Fibroblast of lung (primary cell): Measurements from ENCODE around the gene CDC34. TPM values are rescaled to one million over a fixed set of nuclear protein-coding genes. Genes with fewer than 3 reads are reported as not detected.

Experiments used
- DNase-seq, 2 donors: peaks; one replicate each; pipeline versions ENCODE4 v3.0.0 to v3.0.0-alpha.2; 2010; ENCODE audit warnings: low read depth in 2 of 2
- H2AFZ ChIP-seq: 2 replicates; pipeline ENCODE4 v1.5.1; 2012; ENCODE audit warnings: low read length, control low read depth, inconsistent platforms
- H3K27ac ChIP-seq: 2 replicates; pipeline ENCODE4 v1.5.1; 2011; ENCODE audit warnings: low read length, control low read depth; ENCODE audit not compliant: insufficient read depth
- H3K27me3 ChIP-seq: 2 replicates; pipeline ENCODE4 v1.5.1; 2011; ENCODE audit warnings: mild to moderate bottlenecking, low read length; ENCODE audit not compliant: control insufficient read depth, insufficient read depth
- H3K36me3 ChIP-seq: 2 replicates; pipeline ENCODE4 v1.5.1; 2011; ENCODE audit warnings: low read length; ENCODE audit not compliant: control insufficient read depth, insufficient read depth
- H3K4me1 ChIP-seq: 2 replicates; pipeline ENCODE4 v1.5.1; 2011; ENCODE audit warnings: low read length; ENCODE audit not compliant: control insufficient read depth, insufficient read depth; ENCODE audit errors: extremely low read depth
- H3K4me2 ChIP-seq: 2 replicates; pipeline ENCODE4 v1.5.1; 2011; ENCODE audit warnings: low read length, control low read depth; ENCODE audit not compliant: insufficient read depth; ENCODE audit errors: extremely low read depth
- H3K4me3 ChIP-seq, 4 experiments: fragments of 200-600 bp in 1 of 4; sonication (generic) in 1 of 4; replicated peaks in 1 of 4; 2 replicates each; pipeline ENCODE4 v1.5.1; 2011 to 2016; ENCODE audit warnings: low read length in 4 of 4, low read depth in 3 of 4, mild to moderate bottlenecking in 3 of 4, control low read depth in 2 of 4, inconsistent platforms in 1 of 4, mixed read lengths in 1 of 4; ENCODE audit not compliant: insufficient read depth in 1 of 4; ENCODE audit errors: control extremely low read depth in 1 of 4
- H3K79me2 ChIP-seq: 2 replicates; pipeline ENCODE4 v1.5.1; 2012; ENCODE audit warnings: mild to moderate bottlenecking, low read length, inconsistent platforms; ENCODE audit not compliant: control insufficient read depth, insufficient read depth
- H3K9ac ChIP-seq: 2 replicates; pipeline ENCODE4 v1.5.1; 2011; ENCODE audit warnings: mild to moderate bottlenecking, low read length, control low read depth; ENCODE audit not compliant: insufficient read depth
- H3K9me3 ChIP-seq: 2 replicates; pipeline ENCODE4 v1.5.1; 2012; ENCODE audit warnings: low read depth, low read length; ENCODE audit not compliant: control insufficient read depth, insufficient read depth
- H4K20me1 ChIP-seq: 2 replicates; pipeline ENCODE4 v1.5.1; 2011; ENCODE audit warnings: low read length; ENCODE audit not compliant: control insufficient read depth, insufficient read depth; ENCODE audit errors: extremely low read depth
- EZH2 ChIP-seq: IDR thresholded peaks from 2 replicates; pipeline ENCODE4 v1.5.1; 2012; ENCODE audit warnings: low read length, control low read depth, mild to moderate bottlenecking; ENCODE audit errors: missing control alignments
- polyA plus RNA-seq, 2 donors: library from polyadenylated mRNA; depleted of rRNA in 1 of 2; stranded (reverse) in 1 of 2; unstranded in 1 of 2; fragments of >200 nt; gene quantifications; 2 replicates each; pipeline ENCODE4 v1.2.1, GENCODE V29; 2011 to 2012; ENCODE audit warnings: missing spikeins in 1 of 2
- total RNA-seq: library from RNA; depleted of rRNA; stranded (reverse); fragments of >200 nt; gene quantifications from 2 replicates; pipeline ENCODE4 v1.2.1, GENCODE V29; 2014
- TF ChIP-seq, protein P1 (sequence below), 2 donors: IDR thresholded peaks in 1 of 2; conservative IDR thresholded peaks in 1 of 2; 1 replicate in 1 of 2; 2 replicates in 1 of 2; pipeline ENCODE4 v1.5.1; 2011 to 2012; ENCODE audit warnings: low read length in 2 of 2, control low read depth in 1 of 2, inconsistent platforms in 1 of 2, low read depth in 1 of 2, mild to moderate bottlenecking in 1 of 2

CDC34 gene
- total and polyA plus RNA-seq, 2 donors (not counting 1 experiment from before 2014, with no cell fraction given) = 23.3 to 72.5 TPM

DNA sequence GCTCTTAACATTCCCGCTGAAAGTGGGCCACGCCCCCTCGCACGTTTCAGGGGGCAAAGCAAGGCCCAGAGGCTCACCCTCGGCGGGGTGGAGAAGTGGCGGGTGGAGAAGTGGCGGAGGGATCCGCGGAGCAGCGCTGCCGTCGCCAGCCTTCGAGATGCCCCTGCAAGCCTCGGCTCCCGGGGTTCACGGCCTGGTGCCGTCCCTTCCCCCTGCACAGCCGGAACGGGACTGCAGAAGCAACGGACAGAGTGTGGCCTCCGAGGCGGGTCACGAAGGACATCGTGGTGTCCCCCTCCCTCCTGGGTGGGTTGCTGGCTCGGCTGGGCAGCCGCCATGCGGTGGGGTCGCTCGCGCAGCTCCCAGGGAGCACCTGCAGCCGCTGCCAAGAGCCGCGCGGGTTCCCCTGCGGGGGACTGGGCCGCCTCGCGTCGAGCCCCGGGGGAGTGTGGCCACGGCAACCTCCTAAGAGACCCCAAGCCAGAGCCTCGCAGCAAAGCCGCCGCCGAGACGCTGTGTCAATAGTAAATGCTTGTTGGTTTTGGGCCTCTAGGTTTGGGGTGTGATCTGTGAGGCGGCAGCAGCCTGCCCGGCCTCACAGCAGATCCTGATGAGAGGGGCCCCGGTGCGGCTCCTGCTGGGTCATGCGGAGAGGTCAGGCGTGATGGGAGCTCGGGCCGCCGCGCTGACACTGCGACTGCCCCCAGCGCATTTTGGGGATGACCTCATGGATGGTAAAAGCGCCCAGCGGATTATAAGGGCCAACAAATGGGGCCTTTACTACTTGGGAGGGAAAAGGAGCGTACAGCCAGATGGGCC lies 18.8 kb upstream of the CDC34 start:
- H3K79me2 ChIP-seq = peaks cover 8% of the 10 kb centered on the region
- H3K9ac ChIP-seq = no peak overlapping the region
- DNase-seq = no peak
- peaks cover 5% of the 10 kb centered on the region for H3K4me1 ChIP-seq
- TF ChIP-seq, protein P1, sequence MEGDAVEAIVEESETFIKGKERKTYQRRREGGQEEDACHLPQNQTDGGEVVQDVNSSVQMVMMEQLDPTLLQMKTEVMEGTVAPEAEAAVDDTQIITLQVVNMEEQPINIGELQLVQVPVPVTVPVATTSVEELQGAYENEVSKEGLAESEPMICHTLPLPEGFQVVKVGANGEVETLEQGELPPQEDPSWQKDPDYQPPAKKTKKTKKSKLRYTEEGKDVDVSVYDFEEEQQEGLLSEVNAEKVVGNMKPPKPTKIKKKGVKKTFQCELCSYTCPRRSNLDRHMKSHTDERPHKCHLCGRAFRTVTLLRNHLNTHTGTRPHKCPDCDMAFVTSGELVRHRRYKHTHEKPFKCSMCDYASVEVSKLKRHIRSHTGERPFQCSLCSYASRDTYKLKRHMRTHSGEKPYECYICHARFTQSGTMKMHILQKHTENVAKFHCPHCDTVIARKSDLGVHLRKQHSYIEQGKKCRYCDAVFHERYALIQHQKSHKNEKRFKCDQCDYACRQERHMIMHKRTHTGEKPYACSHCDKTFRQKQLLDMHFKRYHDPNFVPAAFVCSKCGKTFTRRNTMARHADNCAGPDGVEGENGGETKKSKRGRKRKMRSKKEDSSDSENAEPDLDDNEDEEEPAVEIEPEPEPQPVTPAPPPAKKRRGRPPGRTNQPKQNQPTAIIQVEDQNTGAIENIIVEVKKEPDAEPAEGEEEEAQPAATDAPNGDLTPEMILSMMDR (conservative IDR thresholded peaks at IDR 0.05 in 1 of 2, IDR thresholded peaks at IDR 0.05 in 1 of 2; ENCODE audit: low read depth in 1 of 2, low read length in 2 of 2) = no peak
- no peak for TF ChIP-seq EZH2
- no peaks in the 10 kb centered on the region for H3K27me3 ChIP-seq
- H4K20me1 ChIP-seq = no peaks in the 10 kb centered on the region
- H3K4me3 ChIP-seq = no peak overlapping the region
- H3K27ac ChIP-seq = no peak overlapping the region
- H3K36me3 ChIP-seq = peaks cover 4% of the 10 kb centered on the region
- no peak overlapping the region for H3K4me2 ChIP-seq
- H2AFZ ChIP-seq = no peak overlapping the region
- H3K9me3 ChIP-seq = no peaks in the 10 kb centered on the region

DNA sequence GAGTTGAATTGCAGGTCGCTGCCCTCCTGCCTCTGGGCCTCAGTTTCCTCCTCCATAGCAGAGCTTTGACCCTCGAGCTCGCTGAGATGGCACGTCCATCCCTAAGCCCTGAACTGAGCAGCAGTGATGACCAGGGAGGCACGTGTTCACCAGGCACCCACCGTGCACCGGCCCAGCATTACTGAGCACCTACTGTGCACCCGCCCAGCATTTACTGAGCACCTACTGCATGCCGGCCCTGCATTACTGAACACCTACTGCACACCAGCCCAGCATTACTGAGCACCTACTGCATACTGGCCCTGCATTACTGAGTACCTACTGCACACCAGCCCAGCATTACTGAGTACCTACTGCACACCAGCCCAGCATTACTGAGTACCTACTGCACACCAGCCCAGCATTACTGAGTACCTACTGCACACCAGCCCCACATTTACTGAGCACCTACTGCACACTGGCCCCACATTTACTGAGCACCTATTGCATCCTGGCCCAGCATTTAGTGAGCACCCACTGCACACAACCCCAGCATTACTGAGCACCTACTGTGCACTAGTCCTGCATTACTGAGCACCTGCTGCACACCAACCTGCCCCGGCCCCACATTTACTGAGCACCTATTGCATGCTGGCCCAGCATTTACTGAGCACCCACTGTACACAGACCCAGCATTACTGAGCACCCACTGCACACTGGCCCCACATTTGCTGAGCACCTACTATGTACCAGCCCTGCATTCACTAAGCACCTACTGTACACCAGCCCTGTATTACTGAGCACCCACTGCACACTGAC lies 18.0 kb upstream of the CDC34 start:
- Histone ChIP-seq H4K20me1 (no peaks in the 10 kb centered on the region), H3K9ac (no peak overlapping the region), H3K27me3 (no peaks in the 10 kb centered on the region), H3K4me1 (peaks cover under 1% of the 10 kb centered on the region), H3K9me3 (no peaks in the 10 kb centered on the region), H2AFZ (no peak overlapping the region), H3K79me2 (peaks cover 2% of the 10 kb centered on the region), H3K36me3 (peaks cover 4% of the 10 kb centered on the region), H3K27ac (no peak overlapping the region), H3K4me2 (no peak overlapping the region), H3K4me3 (no peak overlapping the region)
- no peak for DNase-seq
- TF ChIP-seq EZH2 = no peak
- TF ChIP-seq, protein P1 (conservative IDR thresholded peaks at IDR 0.05 in 1 of 2, IDR thresholded peaks at IDR 0.05 in 1 of 2; ENCODE audit: low read depth in 1 of 2, low read length in 2 of 2) = no peak

- H3K9ac ChIP-seq = no peak overlapping the region
- no peaks in the 10 kb centered on the region for H3K27me3 ChIP-seq
- H3K4me1 ChIP-seq = no peaks in the 10 kb centered on the region
- H3K79me2 ChIP-seq = no peaks in the 10 kb centered on the region
- no peak overlapping the region for H3K4me3 ChIP-seq
- H4K20me1 ChIP-seq = no peaks in the 10 kb centered on the region
- H3K36me3 ChIP-seq = peaks cover 4% of the 10 kb centered on the region
- no peak for TF ChIP-seq EZH2
- TF ChIP-seq, protein P1 (conservative IDR thresholded peaks at IDR 0.05 in 1 of 2, IDR thresholded peaks at IDR 0.05 in 1 of 2; ENCODE audit: low read depth in 1 of 2, low read length in 2 of 2) = no peak
- no peak overlapping the region for H3K4me2 ChIP-seq
- H2AFZ ChIP-seq = no peak overlapping the region
- H3K9me3 ChIP-seq = no peaks in the 10 kb centered on the region
- no peak overlapping the region for H3K27ac ChIP-seq
- DNase-seq = no peak
Observed at GRCh38 chr19:514166-514663, 17.3 kb upstream of the CDC34 start.
